Thyroid gland (tissue), 4 donors: ENCODE data around the gene CIAO3. TPM values are rescaled to one million over a fixed set of nuclear protein-coding genes. Genes with fewer than 3 reads are reported as not detected.
"Not testable (repeated sequence)": the region's sequence is repeated elsewhere in the genome, so short reads cannot be mapped to it uniquely, and the experiment has no call there.

Experiments used
- DNase-seq, 2 donors: peaks; one replicate each; pipeline ENCODE4 v3.0.0-alpha.2; 2019
- H3K27ac ChIP-seq, 3 donors: fragments of 200-600 bp; sonication (generic); 1 replicate in 2 of 3; 2 replicates in 1 of 3; pipeline ENCODE4 v1.5.1; 2016 to 2019; ENCODE audit warnings: mild to moderate bottlenecking in 1 of 3, moderate library complexity in 1 of 3
- H3K27me3 ChIP-seq: fragments of 200-600 bp; sonication (generic); one replicate; pipeline ENCODE4 v1.5.1; 2019
- H3K36me3 ChIP-seq, 2 donors: fragments of 200-600 bp; sonication (generic); one replicate each; pipeline ENCODE4 v1.5.1; 2016 to 2019
- H3K4me1 ChIP-seq, 2 donors: fragments of 200-600 bp; sonication (generic); one replicate each; pipeline ENCODE4 v1.5.1; 2017 to 2019
- H3K4me3 ChIP-seq, 3 donors: fragments of 200-600 bp; sonication (generic); replicated peaks in 1 of 3; 1 replicate in 2 of 3; 2 replicates in 1 of 3; pipeline ENCODE4 v1.5.1; 2016; ENCODE audit warnings: mild to moderate bottlenecking in 1 of 3
- H3K9me3 ChIP-seq: fragments of 200-600 bp; sonication (generic); one replicate; pipeline ENCODE4 v1.5.1; 2017
- POLR2A ChIP-seq, 2 donors: fragments of 450-650 bp; IDR thresholded peaks; one replicate each; pipeline ENCODE4 v1.6.1; 2017; ENCODE audit warnings: antibody characterized with exemption in 2 of 2, mild to moderate bottlenecking in 2 of 2, moderate library complexity in 1 of 2
- WGBS, 2 donors: methylation state at CpG; one replicate each; pipeline ENCODE4 v1.1.5; 2017; 5-methylcytosine and 5-hydroxymethylcytosine counted together
- intact Hi-C: fragments of 100-400 bp; cut with DNase I; formaldehyde crosslinking; loops from one replicate; pipeline ENCODE4 v1.15.1; 2023
- total RNA-seq, 4 donors: library from RNA; depleted of rRNA; stranded (reverse); fragments of >200 nt; gene quantifications; one replicate each; pipeline ENCODE4 v1.2.3, GENCODE V29; 2016
- TF ChIP-seq, protein P1 (sequence below), 6 experiments: fragments of 200-600 bp in 3 of 6; fragments of 450-650 bp in 3 of 6; sonication (generic) in 3 of 6; IDR thresholded peaks; one replicate each; pipeline ENCODE4 v1.5.1; 2016 to 2019; ENCODE audit warnings: antibody characterized with exemption in 6 of 6, mild to moderate bottlenecking in 2 of 6, inconsistent platforms in 1 of 6, moderate library complexity in 1 of 6

CIAO3 gene
- total RNA-seq, 4 donors from 2014 or later = 38.7 to 53.8 (median 44.6) TPM

DNA sequence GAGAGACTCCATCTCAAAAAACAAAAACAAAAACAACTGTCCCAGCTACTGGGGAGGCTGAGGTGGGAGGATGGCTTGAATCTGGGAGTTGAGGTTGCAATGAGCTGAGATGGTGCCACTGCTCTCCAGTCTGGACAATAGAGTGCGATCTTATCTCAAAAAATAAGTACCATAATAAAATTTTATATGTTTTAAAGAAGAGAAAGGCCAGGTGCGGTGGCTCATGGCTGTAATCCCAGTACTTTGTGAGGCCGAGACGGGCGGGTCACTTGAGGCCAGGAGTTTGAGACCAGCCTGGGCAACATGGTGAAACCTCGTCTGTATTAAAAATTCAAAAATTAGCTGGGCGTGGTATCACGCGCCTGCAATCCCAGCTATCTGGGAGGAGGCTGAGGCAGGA is 36.0 kb upstream of the CIAO3 start:
- Histone ChIP-seq H3K36me3 (no peaks in the 10 kb centered on the region), H3K4me1 (no peaks in the 10 kb centered on the region), H3K9me3 (no peaks in the 10 kb centered on the region), H3K27ac (no peak overlapping the region), H3K4me3 (no peak overlapping the region), H3K27me3 (no peaks in the 10 kb centered on the region)
- WGBS, 2 donors = 91 to 95% methylated on average over 9 of the region's 9 CpGs
- intact Hi-C loops = no loop called here
- no peak for DNase-seq
- TF ChIP-seq POLR2A (IDR thresholded peaks at IDR 0.05) = no peak
- TF ChIP-seq, protein P1, sequence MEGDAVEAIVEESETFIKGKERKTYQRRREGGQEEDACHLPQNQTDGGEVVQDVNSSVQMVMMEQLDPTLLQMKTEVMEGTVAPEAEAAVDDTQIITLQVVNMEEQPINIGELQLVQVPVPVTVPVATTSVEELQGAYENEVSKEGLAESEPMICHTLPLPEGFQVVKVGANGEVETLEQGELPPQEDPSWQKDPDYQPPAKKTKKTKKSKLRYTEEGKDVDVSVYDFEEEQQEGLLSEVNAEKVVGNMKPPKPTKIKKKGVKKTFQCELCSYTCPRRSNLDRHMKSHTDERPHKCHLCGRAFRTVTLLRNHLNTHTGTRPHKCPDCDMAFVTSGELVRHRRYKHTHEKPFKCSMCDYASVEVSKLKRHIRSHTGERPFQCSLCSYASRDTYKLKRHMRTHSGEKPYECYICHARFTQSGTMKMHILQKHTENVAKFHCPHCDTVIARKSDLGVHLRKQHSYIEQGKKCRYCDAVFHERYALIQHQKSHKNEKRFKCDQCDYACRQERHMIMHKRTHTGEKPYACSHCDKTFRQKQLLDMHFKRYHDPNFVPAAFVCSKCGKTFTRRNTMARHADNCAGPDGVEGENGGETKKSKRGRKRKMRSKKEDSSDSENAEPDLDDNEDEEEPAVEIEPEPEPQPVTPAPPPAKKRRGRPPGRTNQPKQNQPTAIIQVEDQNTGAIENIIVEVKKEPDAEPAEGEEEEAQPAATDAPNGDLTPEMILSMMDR (IDR thresholded peaks at IDR 0.05) = no peak

DNA sequence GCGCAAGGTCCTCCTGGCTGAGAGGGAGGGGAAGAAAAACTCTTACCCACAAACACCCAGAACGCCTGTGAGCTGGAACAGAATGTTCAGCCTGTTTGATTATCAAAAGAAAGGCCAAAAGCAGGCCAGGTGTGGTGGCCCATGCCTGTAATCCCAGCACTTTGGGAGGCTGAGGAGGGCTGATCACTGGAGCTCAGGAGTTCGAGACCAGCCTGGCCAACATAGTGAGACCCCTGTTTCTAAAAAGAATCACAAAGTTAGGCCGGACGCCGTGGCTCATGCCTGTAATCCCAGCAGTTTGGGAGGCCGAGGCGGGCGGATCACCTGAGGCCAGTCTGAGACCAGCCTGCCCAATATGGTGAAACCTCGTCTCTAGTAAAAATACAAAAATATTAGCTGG is 35.5 kb upstream of the CIAO3 start:
- H3K36me3 ChIP-seq, DNase-seq, H3K9me3 ChIP-seq, H3K27me3 ChIP-seq, H3K4me3 ChIP-seq, intact Hi-C loops, H3K27ac ChIP-seq, H3K4me1 ChIP-seq: not testable (repeated sequence)
- 87 to 91% methylated on average over 10 of the region's 10 CpGs for WGBS, 2 donors

DNA sequence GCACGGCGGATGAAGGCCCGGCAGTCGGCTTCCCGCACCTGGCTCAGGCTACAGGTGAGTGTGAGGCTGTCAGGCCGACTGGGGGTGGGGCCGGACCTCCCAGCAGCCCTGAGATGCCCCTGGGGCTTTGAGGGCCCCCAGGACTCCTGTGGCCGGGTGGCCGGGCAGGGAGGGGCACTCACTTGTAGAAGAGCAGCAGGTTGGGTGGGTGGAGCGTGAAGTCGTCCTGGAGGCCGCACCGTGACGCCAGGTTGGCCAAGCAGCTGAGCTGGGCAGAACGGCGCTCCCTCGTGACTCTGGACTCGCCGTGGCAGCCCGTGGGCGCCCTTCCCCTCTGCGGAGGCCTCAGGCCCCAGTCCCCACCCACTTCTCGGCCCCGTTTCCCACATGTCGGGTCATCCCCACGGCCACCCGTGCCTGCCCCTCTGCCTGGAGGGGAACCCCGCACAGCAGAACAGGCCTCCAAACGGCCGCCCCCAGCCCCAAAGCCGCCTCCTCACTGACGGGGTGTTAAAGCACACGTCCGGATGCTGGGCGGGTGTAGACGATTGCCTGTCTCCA is 34.5 kb upstream of the CIAO3 start:
- intact Hi-C loops = no loop called here
- Histone ChIP-seq H3K4me1 (no peaks in the 10 kb centered on the region), H3K27me3 (no peaks in the 10 kb centered on the region), H3K27ac (no peak overlapping the region), H3K4me3 (no peak overlapping the region), H3K9me3 (no peaks in the 10 kb centered on the region), H3K36me3 (no peaks in the 10 kb centered on the region)
- DNase-seq = no peak
- WGBS, 2 donors = 57 to 74% methylated on average over 14 to 19 of the region's 36 CpGs
- TF ChIP-seq POLR2A (IDR thresholded peaks at IDR 0.05) = no peak

DNA sequence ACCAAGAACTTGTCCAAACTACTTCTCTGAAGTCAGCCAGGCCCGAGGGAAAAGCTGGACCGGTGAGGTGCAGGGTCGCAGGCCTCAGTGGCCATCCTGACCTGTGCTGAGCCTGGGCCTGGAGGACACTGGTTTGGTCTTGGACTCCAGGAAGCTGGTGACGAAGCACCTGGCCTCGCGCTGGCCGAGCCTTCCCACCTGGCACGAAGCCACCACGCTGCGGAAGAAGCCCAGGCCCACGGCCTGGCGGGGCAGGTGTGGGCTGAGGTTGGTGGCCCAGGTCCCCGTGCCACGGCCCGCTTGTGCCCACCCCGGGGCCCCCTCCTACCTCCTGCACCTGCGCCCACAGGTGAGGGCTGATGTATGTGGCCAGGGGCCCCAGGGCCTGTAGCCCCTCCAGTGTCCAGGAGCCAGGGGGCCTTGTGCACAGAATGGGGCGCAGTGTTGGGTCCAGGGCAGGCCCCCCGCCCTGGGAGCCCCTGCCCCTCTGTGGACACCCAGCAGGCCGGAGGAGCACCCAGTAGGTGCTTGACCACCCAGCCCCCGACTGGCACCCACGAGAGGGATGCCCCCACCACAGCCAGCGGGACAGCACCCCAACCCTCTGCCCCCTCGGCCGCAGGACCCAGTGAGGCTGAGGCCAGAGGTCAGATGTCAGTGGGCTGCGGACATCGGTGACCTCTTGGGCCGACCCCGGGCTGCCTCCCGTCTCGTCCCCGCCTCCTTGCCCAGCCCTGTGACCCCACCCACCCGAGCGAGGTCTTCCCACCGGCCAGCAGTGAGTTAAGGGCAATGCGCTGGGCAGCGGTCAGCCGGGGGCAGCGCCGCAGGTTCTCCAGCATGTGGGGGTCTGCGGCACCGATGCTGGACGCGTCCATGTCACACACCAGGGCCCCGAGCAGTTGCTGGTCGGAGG is 33.5 kb upstream of the CIAO3 start:
- Histone ChIP-seq H3K4me1 (no peaks in the 10 kb centered on the region), H3K27me3 (no peaks in the 10 kb centered on the region), H3K4me3 (no peak overlapping the region), H3K36me3 (no peaks in the 10 kb centered on the region), H3K27ac (no peak overlapping the region), H3K9me3 (no peaks in the 10 kb centered on the region)
- no peak for DNase-seq
- TF ChIP-seq POLR2A (IDR thresholded peaks at IDR 0.05) = no peak
- TF ChIP-seq, protein P1 (IDR thresholded peaks at IDR 0.05) = no peak
- 82 to 83% methylated on average over 25 to 36 of the region's 46 CpGs for WGBS, 2 donors
- intact Hi-C loops = no loop called here

DNA sequence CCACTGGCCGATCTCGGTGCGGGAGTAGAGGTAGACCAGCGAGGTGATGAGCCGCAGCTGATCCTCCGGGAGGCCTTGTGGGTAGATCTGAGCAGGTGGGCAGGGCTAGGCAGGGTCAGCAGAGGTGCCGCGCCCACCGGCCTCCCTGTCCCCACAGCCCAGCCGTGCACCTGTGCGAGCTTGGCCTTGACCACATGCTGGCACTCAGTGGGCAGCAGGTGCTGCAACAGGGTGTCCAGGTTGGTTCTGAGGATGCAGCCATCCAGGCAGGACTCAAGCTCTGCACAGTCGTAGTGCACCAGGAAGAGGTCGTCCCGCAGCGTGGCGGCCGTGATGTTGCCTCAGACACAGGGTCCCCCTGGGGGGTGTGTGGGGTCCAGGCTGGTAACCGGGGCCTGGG is 32.2 kb upstream of the CIAO3 start:
- H3K36me3 ChIP-seq = no peaks in the 10 kb centered on the region
- intact Hi-C loops = no loop called here
- WGBS, 2 donors = 88 to 89% methylated on average over 12 to 18 of the region's 18 CpGs
- no peak overlapping the region for H3K4me3 ChIP-seq
- H3K9me3 ChIP-seq = no peaks in the 10 kb centered on the region
- H3K4me1 ChIP-seq = no peaks in the 10 kb centered on the region
- H3K27ac ChIP-seq = no peak overlapping the region
- DNase-seq = no peak
- H3K27me3 ChIP-seq = no peaks in the 10 kb centered on the region
- TF ChIP-seq, protein P1 (IDR thresholded peaks at IDR 0.05) = no peak
- no peak for TF ChIP-seq POLR2A (IDR thresholded peaks at IDR 0.05)

DNA sequence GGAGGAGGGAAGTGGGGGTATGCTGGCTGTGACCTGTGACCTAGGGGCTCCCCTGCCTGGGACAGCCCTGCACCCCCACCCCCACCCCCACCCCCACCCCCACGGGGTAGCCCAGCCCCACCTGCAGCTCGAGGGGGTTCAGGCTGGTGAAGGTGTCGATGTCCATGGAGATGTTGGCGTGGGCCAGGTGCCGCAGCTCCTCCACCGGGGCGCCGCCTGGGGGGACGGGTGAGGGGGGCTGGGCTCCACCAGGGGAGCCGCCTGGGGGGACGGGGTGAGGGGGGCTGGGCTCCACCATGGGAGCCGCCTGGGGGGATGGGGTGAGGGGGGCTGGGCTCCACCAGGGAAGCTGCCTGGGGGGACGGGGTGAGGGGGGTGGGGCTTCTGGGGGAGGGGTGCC is 29.6 kb upstream of the CIAO3 start:
- no peaks in the 10 kb centered on the region for H3K36me3 ChIP-seq
- 60 to 72% methylated on average over 1 to 5 of the region's 13 CpGs for WGBS, 2 donors
- no peaks in the 10 kb centered on the region for H3K27me3 ChIP-seq
- H3K4me1 ChIP-seq = no peaks in the 10 kb centered on the region
- intact Hi-C loops = no loop called here
- TF ChIP-seq, protein P1 (IDR thresholded peaks at IDR 0.05) = no peak
- TF ChIP-seq POLR2A (IDR thresholded peaks at IDR 0.05) = no peak
- no peaks in the 10 kb centered on the region for H3K9me3 ChIP-seq
- no peak for DNase-seq
- no peak overlapping the region for H3K4me3 ChIP-seq
- no peak overlapping the region for H3K27ac ChIP-seq
